Islet of Langerhans (tissue), 1 donor: ENCODE results near the gene EDEM3.
"Not testable (repeated sequence)": the region's sequence is repeated elsewhere in the genome, so short reads cannot be mapped to it uniquely, and the experiment has no call there.

Source experiments
- FAIRE-seq: peaks from one replicate; lab custom pipeline; 2011; peaks lifted over from hg19 to GRCh38; lab: Jason Lieb, UNC

EDEM3 gene

DNA sequence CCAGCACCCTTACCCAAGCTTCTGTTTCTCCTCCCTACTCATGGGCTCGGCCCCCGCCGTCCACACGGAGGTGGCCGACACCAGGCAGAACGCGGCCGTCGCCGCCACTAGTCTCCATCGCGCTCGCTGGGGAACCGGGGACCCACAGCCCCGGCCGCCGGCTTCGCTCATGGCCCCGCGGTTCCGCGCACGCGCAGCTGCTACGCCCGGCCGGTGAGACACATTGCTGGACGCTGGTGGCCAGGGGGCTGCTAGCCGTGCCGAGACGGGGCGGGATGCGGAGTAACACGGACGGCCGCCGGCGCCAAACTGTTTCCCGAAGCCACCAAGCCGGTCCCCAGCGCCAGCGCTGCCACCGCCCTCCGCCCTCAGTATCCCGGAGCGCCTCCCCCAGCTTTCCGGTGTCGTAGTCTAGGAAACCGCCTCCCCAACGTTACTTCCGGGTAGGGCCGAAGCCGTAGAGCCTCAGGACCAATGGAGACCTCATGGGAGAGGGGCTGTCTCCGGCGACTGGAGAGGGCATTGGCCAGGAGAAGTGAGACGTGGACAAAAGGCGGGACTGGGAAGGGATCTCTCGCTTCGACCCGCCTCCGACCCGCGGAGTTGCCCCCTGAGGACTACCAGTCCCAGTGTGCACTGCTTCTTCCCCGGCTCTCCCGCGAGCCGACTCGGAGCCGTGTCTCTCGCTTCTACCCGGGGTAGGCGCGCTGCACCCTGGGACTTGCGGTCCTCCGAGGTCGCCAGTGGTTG, at the start of gene EDEM3:
EDEM3 (minus strand) TSS at position 383 of the 750 bp plus-strand sequence; CDS start at position 171, 212 bp downstream.
- FAIRE-seq, result peak; percentile 84

- FAIRE-seq, result no peak
These were observed 49.6 kb upstream of the EDEM3 start for GRCh38 chr1:184804220-184804619.

GRCh38 chr1:184803180-184803492, 48.5 kb upstream of the EDEM3 start:
- no peak for FAIRE-seq

GRCh38 chr1:184802354-184803179, 47.9 kb upstream of the EDEM3 start:
- no peak for FAIRE-seq

GRCh38 chr1:184801503-184801902, 46.8 kb upstream of the EDEM3 start:
- no peak for FAIRE-seq

DNA sequence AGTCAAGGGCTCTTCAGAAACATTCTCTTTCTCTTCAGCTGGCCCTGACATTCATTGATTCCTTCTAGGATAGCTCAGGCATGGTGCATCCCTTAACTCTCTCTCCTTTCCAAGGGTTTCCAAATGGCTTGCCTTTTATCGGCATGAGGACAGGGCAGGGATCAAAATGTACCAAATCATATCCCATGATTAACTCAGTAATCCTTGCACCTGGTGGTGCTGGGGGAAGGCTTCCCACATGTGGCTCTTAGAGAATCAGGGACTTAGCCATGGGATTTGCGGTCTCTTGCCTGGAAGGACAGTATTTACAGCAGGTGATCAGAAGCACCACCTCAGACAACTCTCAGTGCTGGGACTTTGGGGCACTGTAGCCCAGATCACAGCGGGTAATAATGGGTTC, 46.2 kb upstream of the EDEM3 start:
- no peak for FAIRE-seq

GRCh38 chr1:184793967-184794366, 39.3 kb upstream of the EDEM3 start:
- no peak for FAIRE-seq

DNA sequence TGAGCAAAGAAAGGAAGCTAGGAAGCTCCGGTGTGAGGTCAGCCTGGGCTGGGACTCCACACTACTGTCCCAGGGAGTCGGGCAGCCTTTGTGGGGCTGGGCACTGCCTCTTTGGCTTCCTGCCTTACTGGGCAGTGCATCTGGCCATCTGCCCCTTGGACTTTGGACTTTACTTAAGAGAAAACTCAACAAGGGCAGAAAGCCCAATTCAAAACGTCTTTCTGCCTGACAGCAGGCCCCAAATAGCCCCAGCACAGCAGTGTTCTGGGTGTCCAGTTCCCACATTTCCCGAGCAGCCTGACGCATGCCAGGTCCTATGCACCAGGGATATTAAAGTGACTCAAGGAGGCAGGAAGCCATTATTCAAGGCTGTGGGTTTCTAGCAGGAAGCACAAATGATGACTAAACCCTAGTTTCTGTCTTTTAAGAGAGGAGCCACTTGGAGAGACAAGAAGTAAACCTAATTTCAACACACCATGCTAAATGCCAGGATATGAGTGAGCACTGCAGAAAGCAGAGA, 37.9 kb upstream of the EDEM3 start:
- peak; percentile 95 for FAIRE-seq

GRCh38 chr1:184791550-184791900, 36.9 kb upstream of the EDEM3 start:
- FAIRE-seq, result no peak

DNA sequence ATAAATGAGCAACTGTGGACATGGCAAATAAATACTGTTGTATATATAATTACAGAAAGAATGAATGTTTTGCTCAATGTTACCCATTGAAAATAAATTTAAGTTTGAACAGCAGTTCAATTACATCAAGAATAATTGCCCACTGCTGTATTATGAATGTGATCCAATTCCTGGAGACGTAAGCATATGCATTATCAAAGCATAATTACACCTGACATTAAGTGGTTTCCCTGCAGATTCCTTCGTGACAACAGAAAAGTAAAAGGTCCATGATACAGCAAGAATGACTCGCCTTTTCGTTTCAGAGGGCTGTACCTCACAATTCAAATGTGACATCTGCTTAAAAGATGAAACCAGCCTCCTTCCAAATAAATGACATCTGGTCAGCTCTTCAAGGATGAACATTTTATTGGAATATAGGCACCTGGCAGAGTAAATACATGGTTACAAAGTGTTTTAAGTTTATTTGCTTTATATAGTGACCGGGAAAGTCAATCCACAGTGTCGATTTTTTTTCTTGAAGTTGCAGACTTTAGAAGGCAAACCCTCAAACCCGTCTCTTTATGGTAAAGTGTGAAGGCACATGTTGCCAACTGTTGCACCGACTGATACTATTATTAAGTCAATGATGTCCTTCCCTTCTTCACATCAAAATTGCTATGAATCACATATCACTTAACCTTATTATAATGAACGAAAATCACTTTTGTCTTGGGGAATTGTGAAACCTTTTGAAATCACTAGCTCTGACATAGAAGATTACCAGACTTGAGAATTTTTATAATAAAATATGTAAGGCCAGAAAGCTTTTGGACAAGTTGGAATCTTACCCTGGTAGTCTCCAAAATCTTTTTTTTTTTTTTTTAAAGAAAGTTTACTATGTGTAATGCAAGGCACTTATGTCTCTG, 36.2 kb upstream of the EDEM3 start:
- no peak for FAIRE-seq

DNA sequence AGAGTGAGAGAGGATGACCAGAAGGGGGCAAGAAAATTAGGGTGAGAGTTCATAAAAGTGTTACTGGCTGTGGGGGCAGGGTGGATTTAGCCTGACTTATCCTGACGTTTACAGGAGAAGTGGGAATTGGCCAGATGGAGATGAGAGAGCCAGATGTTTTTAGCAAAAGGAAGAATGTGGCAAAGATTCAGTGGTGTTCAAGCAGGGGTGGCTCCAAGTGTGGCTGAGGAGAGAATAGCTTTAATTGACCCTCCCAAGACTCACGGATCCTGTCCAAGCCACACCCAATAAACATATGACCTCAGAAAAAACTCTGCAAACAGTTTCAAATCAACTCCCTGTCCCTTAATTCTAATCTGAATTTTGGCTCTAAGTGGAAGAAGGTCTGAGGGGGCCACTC, 35.2 kb upstream of the EDEM3 start:
- no peak for FAIRE-seq

- no peak for FAIRE-seq
These were observed 34.3 kb upstream of the EDEM3 start for GRCh38 chr1:184788970-184789369.

DNA sequence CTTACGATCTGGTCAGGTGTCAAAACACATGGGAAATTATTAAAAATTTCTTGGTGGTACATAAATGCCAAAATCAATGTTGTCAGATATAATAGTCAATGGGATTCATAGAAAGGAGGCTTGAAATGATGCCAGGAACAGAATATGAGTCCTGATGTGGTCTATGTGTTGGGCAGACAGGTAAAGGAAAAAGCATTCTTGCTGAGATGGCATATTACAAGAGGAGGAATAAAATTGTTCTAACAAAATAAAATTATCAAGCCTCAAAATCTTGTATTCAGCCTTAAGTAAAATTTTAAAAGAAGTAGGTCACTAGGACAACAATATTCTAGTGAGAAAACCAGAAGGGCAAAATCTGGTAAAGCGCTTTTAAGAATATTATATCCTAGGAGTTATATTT, 30.9 kb upstream of the EDEM3 start:
- FAIRE-seq, result no peak

- not testable (repeated sequence) for FAIRE-seq
These were observed 29.1 kb upstream of the EDEM3 start for GRCh38 chr1:184783723-184784122.

GRCh38 chr1:184781941-184782340, 27.3 kb upstream of the EDEM3 start:
- FAIRE-seq, result no peak

GRCh38 chr1:184775885-184776284, 21.2 kb upstream of the EDEM3 start:
- FAIRE-seq, result no peak

DNA sequence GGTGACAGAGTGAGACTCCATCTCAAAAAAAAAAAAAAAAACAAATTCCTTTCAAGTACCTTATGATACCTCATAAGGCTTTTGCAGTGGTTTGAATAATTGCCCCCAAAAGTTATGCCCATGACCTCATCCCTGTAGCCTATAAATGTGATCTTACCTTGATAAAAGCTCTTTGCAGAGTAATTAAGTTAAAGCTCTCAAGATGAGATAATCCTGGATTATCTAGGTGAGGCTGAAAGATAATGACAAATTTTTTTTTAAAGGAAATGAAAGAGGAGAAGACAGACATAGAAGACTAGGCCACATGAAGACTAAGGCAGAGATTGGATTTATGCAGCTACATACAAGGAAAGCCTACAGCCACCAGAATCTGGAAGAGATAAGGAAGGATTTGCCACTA, 20.7 kb upstream of the EDEM3 start:
- FAIRE-seq, result no peak

DNA sequence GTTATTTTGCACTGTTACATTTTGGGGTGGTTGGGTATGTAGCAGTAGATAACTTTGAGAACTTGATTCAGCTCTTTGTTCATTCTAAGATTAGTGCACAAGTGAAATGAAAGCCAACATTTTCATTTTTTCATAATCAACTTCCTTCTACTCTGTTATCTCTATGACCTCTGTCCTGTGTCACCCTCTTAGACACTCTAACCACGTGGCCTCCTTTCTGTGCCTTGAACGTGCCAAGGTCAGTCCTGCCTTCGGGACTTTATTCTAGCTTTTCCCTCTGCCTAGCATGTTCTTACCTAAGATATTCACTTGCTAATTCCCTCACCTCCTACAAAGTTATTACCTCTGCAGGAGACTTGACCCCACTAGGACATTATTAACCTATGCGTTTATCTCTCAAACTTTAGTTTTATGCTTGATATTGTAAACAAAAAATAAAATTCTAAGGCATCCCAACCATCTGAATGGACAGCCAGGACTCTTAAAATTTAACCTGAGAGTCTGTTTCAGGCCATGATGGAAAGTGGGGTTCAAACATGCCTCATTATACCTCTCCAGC, 19.2 kb upstream of the EDEM3 start:
- FAIRE-seq, result no peak

DNA sequence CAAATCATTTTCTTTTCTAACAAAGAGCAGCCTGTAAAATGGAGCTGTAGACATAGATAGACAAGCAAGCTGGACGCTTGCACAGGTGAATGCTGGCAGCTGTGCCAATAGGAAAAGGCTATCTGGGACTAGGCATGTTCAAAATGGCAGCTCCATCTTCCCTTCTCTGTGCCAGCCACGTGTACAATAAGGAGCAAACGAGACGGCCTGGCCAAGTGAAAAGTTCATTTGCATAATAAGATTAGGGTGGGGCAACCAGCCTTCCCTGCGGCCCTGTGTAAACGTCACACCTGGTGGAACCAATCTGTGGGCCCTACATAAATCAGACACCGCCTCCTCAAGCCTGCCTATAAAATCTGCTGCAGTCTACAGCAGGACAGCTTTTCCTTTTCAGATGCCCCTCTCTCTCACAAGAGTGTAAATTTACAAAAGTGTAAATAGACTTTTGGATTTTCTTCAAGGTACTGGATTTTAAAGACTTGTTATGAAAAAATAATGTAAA, 16.6 kb upstream of the EDEM3 start:
- FAIRE-seq, result no peak

DNA sequence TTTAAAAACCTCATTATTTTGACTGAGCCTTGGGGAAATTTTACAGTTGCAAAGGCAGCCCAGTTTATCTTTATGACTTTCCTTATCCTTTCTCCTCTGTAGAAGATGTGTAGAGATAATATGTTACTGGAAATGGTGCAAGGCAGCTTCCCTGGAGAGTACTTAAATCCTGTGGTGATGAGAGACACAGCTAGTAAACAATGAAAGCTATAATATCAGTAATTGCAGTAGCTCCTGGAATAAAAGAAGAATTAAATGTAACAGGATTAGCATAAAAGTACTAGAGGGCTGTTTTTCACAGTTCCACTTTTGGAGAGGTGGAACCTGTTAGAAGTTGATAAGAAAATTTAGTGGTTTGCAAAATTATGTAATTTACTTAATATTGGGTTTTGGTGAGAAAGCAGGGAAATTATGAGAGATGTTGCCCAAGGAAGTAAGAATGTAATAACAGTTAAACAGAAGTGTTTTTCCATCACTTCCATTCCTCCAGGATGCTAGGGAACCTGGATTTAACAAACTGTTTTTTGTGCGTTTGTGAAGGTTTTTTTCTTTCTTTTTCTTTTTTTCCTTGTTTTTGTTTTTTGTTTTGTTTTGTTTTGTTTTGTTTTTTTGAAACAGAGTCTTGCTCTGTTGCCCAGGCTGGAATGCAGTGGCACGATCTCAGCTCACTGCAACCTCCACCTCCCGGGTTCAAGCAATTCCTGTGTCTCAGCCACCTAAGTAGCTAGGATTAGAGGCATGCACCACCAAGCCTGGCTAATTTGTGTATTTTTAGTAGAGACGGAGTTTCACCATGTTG, 15.7 kb upstream of the EDEM3 start:
- FAIRE-seq, result no peak

- FAIRE-seq, result no peak
These were observed 14.6 kb upstream of the EDEM3 start for GRCh38 chr1:184769241-184769640.
